Caco-2 (cell line): Measurements from ENCODE around the gene SGF29. TPM values are rescaled to one million over a fixed set of nuclear protein-coding genes. Genes with fewer than 3 reads are reported as not detected.
"Not testable (repeated sequence)": the region's sequence is repeated elsewhere in the genome, so short reads cannot be mapped to it uniquely, and the experiment has no call there.

Source experiments
- BruUV-seq: library from RNA; stranded (reverse); fragments of 400-500 nt; replicated peaks from 2 replicates; lab custom pipeline; 2021; lab: Mats Ljungman, UMichigan
- CTCF ChIA-PET: fragments of 300-600 bp; sonication (Branson Sonifier 250); formaldehyde crosslinking; loops from one replicate; lab custom pipeline; 2022; ENCODE audit warnings: antibody characterized with exemption; lab: Charles Lee
- POLR2A ChIA-PET: fragments of 300-600 bp; sonication (Branson Sonifier 250); formaldehyde crosslinking; loops from one replicate; lab custom pipeline; 2022; ENCODE audit warnings: antibody characterized with exemption; lab: Charles Lee
- DNase-seq, 2 experiments: peaks; one replicate each; pipeline versions ENCODE4 v3.0.0 to v3.0.0-alpha.2; 2020 to 2022
- H3K27me3 ChIP-seq: replicated peaks from 2 replicates; pipeline ENCODE4 v1.6.0; 2011; ENCODE audit warnings: low read length; ENCODE audit not compliant: control insufficient read depth, insufficient read depth
- H3K36me3 ChIP-seq: 2 replicates; pipeline ENCODE4 v1.5.1; 2011; ENCODE audit warnings: low read length; ENCODE audit not compliant: control insufficient read depth, insufficient read depth
- H3K4me1 ChIP-seq: fragments of 250-450 bp; sonication (Bioruptor Pico); 2 replicates; pipeline ENCODE4 v1.5.1; 2020; ENCODE audit warnings: mild to moderate bottlenecking
- H3K4me3 ChIP-seq: 2 replicates; pipeline ENCODE4 v1.5.1; 2011; ENCODE audit warnings: low read depth, mild to moderate bottlenecking, control low read depth, low read length
- H3K9me3 ChIP-seq: fragments of 250-450 bp; sonication (Bioruptor Pico); 2 replicates; pipeline ENCODE4 v1.5.1; 2020; ENCODE audit warnings: mild to moderate bottlenecking, moderate library complexity
- H3K27ac Mint-ChIP-seq: one replicate; pipeline ENCODE4 v1.8.0; 2022; ENCODE audit warnings: mixed read lengths; ENCODE audit not compliant: unreplicated experiment
- H3K27me3 Mint-ChIP-seq: one replicate; pipeline ENCODE4 v1.8.0; 2022; ENCODE audit warnings: mixed read lengths; ENCODE audit not compliant: insufficient read depth, unreplicated experiment
- H3K36me3 Mint-ChIP-seq: one replicate; pipeline ENCODE4 v1.8.0; 2022; ENCODE audit warnings: mild to moderate bottlenecking, mixed read lengths; ENCODE audit not compliant: insufficient read depth, unreplicated experiment
- H3K4me1 Mint-ChIP-seq: one replicate; pipeline ENCODE4 v1.8.0; 2022; ENCODE audit warnings: low read depth, mixed read lengths; ENCODE audit not compliant: unreplicated experiment
- H3K4me3 Mint-ChIP-seq: one replicate; pipeline ENCODE4 v1.8.0; 2022; ENCODE audit warnings: mild to moderate bottlenecking, moderate library complexity, mixed read lengths; ENCODE audit not compliant: unreplicated experiment
- H3K9me3 Mint-ChIP-seq: one replicate; pipeline ENCODE4 v1.8.0; 2022; ENCODE audit warnings: mixed read lengths; ENCODE audit not compliant: unreplicated experiment
- intact Hi-C: fragments of 100-400 bp; cut with micrococcal nuclease; formaldehyde crosslinking; loops from one replicate; pipeline ENCODE4 v1.10.0; 2022; ENCODE audit not compliant: unreplicated experiment
- total RNA-seq: library from RNA; stranded (reverse); gene quantifications from 2 replicates; pipeline ENCODE4 v1.2.3, GENCODE V29; 2022
- TF ChIP-seq, protein P1 (sequence below), 2 experiments: fragments of 200-600 bp in 1 of 2; IDR thresholded peaks; 1 replicate in 1 of 2; 2 replicates in 1 of 2; pipeline versions ENCODE4 v1.5.1 to v1.8.0; 2011 to 2022; ENCODE audit warnings: antibody characterized with exemption in 1 of 2, control low read depth in 1 of 2, inconsistent platforms in 1 of 2, low read depth in 1 of 2, low read length in 1 of 2, mild to moderate bottlenecking in 1 of 2, moderate library complexity in 1 of 2; ENCODE audit not compliant: insufficient read depth in 1 of 2, severe bottlenecking in 1 of 2, unreplicated experiment in 1 of 2

SGF29 gene
- total RNA-seq, 1 experiment from 2014 or later = 29.8 TPM

DNA sequence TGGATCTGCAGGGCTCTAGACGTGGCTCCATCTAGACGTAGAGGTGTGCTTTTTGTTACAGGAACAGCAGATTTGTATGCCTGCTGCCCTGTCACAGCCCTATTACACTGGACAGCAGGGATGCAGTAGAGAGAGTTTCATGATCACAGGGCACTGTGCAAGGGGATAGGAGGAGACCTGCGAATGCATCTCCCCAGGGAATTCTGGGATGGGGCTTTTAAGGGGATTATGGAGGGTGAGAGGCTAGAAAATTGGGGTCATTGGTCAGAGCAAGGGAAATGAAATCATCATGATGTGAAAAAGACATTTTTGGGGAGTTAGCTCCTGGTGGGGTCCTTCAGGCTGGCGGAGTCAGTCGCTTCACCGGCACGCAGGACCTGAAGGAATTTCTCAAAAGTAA lies 11.1 kb upstream of the SGF29 start:
- peaks cover 7% of the 10 kb centered on the region for H3K4me1 Mint-ChIP-seq
- H3K9me3 ChIP-seq = no peaks in the 10 kb centered on the region
- H3K4me3 Mint-ChIP-seq = no peak overlapping the region
- H3K9me3 Mint-ChIP-seq = no peaks in the 10 kb centered on the region
- H3K4me1 ChIP-seq = peaks cover 3% of the 10 kb centered on the region; the same call in 1 of the 2 replicates
- H3K27ac Mint-ChIP-seq = no peak overlapping the region
- intact Hi-C loops = no loop called here
- no peak for DNase-seq
- no peaks in the 10 kb centered on the region for H3K27me3 Mint-ChIP-seq
- ChIA-PET POLR2A (no interaction called here), CTCF (interaction anchor here (0.6 kb wide), 1 partner anchor 1977 kb away, joined by 4 read pairs; no protein-coding TSS in a partner anchor)
- TF ChIP-seq, protein P1, sequence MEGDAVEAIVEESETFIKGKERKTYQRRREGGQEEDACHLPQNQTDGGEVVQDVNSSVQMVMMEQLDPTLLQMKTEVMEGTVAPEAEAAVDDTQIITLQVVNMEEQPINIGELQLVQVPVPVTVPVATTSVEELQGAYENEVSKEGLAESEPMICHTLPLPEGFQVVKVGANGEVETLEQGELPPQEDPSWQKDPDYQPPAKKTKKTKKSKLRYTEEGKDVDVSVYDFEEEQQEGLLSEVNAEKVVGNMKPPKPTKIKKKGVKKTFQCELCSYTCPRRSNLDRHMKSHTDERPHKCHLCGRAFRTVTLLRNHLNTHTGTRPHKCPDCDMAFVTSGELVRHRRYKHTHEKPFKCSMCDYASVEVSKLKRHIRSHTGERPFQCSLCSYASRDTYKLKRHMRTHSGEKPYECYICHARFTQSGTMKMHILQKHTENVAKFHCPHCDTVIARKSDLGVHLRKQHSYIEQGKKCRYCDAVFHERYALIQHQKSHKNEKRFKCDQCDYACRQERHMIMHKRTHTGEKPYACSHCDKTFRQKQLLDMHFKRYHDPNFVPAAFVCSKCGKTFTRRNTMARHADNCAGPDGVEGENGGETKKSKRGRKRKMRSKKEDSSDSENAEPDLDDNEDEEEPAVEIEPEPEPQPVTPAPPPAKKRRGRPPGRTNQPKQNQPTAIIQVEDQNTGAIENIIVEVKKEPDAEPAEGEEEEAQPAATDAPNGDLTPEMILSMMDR (IDR thresholded peaks at IDR 0.05; ENCODE audit: insufficient read depth in 1 of 2, low read depth in 1 of 2, low read length in 1 of 2, severe bottlenecking in 1 of 2, unreplicated experiment in 1 of 2) = no peak
- no peaks in the 10 kb centered on the region for H3K27me3 ChIP-seq
- H3K36me3 ChIP-seq = no peaks in the 10 kb centered on the region
- H3K36me3 Mint-ChIP-seq = peaks cover 5% of the 10 kb centered on the region
- H3K4me3 ChIP-seq = no peak overlapping the region
- no TSS peak for BruUV-seq

DNA sequence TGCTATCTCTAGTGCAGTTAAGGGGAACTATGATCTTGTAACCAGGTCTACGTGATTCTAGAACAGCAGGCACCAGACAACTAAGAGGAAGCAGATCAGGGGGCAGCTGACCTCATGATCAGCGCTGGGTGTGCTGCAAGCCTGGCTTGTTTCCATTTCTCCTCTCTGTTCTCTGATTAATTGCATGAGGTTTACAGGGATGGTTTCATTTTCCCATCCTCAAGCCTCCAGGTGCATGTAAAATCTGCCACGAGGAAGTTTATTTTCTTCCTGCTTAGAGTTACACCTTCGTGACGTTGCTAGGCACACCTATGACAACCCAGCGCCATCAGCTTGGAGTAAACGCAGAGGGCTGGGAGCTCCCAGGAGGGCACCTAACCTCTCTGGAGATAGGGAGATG lies 10.6 kb upstream of the SGF29 start:
- peaks cover 3% of the 10 kb centered on the region; the same call in 1 of the 2 replicates for H3K4me1 ChIP-seq
- intact Hi-C loops = no loop called here
- no peak overlapping the region for H3K27ac Mint-ChIP-seq
- H3K36me3 ChIP-seq = no peaks in the 10 kb centered on the region
- TF ChIP-seq, protein P1 (IDR thresholded peaks at IDR 0.05; ENCODE audit: insufficient read depth in 1 of 2, low read depth in 1 of 2, low read length in 1 of 2, severe bottlenecking in 1 of 2, unreplicated experiment in 1 of 2) = no peak
- POLR2A ChIA-PET = no interaction called here
- H3K36me3 Mint-ChIP-seq = peaks cover under 1% of the 10 kb centered on the region
- H3K9me3 Mint-ChIP-seq = no peaks in the 10 kb centered on the region
- H3K27me3 ChIP-seq = no peaks in the 10 kb centered on the region
- H3K27me3 Mint-ChIP-seq = no peaks in the 10 kb centered on the region
- H3K9me3 ChIP-seq = no peaks in the 10 kb centered on the region
- CTCF ChIA-PET = interaction anchor here (0.6 kb wide), 1 partner anchor 1976 kb away, joined by 4 read pairs; no protein-coding TSS in a partner anchor
- no peak overlapping the region for H3K4me3 ChIP-seq
- no peak overlapping the region for H3K4me3 Mint-ChIP-seq
- no peak for DNase-seq
- peaks cover 7% of the 10 kb centered on the region for H3K4me1 Mint-ChIP-seq
- BruUV-seq = no TSS peak

DNA sequence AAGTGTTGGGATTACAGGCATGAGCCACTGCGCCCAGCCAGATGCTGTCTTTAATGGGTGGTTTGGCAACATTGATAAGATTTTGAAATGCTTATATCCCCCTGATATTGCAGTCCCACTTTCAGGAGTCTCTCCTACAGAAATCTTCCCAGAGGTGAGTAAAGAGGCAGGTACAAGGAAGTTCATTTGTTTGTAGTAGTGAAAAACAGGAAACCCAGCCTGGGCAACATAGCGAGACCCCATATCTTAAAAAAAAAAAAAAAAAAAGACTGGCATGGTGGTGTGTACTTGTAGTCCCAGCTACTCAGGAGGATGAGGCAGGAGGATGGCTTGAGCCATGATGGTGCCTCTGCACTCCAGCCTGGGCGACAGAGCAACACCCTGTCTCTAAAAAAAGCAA lies 8.7 kb upstream of the SGF29 start:
- H3K27me3 ChIP-seq = no peaks in the 10 kb centered on the region
- Mint-ChIP-seq H3K27me3 (no peaks in the 10 kb centered on the region), H3K9me3 (no peaks in the 10 kb centered on the region), H3K4me3 (no peak overlapping the region), H3K4me1 (no peaks in the 10 kb centered on the region), H3K27ac (no peak overlapping the region), H3K36me3 (no peaks in the 10 kb centered on the region)
- H3K4me3 ChIP-seq = no peak overlapping the region
- TF ChIP-seq, protein P1 (IDR thresholded peaks at IDR 0.05; ENCODE audit: insufficient read depth in 1 of 2, low read depth in 1 of 2, low read length in 1 of 2, severe bottlenecking in 1 of 2, unreplicated experiment in 1 of 2) = no peak
- BruUV-seq = no TSS peak
- no peak for DNase-seq
- peaks cover 3% of the 10 kb centered on the region; the same call in 1 of the 2 replicates for H3K4me1 ChIP-seq
- H3K9me3 ChIP-seq = no peaks in the 10 kb centered on the region
- no peaks in the 10 kb centered on the region for H3K36me3 ChIP-seq
- intact Hi-C loops = no loop called here
- POLR2A ChIA-PET = interaction anchor here (0.5 kb wide), 1 partner anchor 220 kb away, joined by 5 read pairs; no protein-coding TSS in a partner anchor
- CTCF ChIA-PET = no interaction called here

DNA sequence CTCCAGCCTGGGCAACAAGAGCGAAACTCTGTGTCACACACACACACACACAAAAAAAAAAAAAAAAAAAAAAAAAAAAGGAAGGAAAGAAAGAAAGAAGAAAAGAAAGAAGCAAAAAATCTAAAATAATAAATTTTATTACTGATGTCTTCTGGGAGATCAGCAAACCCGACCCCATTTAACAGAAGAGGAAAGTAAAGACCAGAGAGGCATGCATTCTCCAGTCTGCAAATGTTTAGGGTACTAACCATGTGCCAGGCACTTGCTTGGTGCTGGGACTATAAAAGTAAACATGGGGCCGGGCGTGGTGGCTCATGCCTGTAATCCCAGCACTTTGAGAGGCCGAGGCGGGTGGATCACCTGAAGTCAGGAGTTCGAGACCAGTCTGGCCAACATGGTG lies 7.8 kb upstream of the SGF29 start:
- H3K4me3 Mint-ChIP-seq, H3K4me3 ChIP-seq, H3K4me1 ChIP-seq, H3K9me3 Mint-ChIP-seq, CTCF ChIA-PET, DNase-seq, H3K36me3 ChIP-seq, H3K9me3 ChIP-seq, H3K27me3 Mint-ChIP-seq, H3K27ac Mint-ChIP-seq, intact Hi-C loops, H3K27me3 ChIP-seq, H3K4me1 Mint-ChIP-seq, H3K36me3 Mint-ChIP-seq, BruUV-seq, POLR2A ChIA-PET: not testable (repeated sequence)
